GM18499 (cell line): Measurements from ENCODE around the gene STEAP1B.
"Not testable (repeated sequence)": the region's sequence is repeated elsewhere in the genome, so short reads cannot be mapped to it uniquely, and the experiment has no call there.

Experiments used
- ATAC-seq: cut with Tn5 transposase; IDR thresholded peaks from one replicate; pipeline ENCODE4 v1.9.1; 2021; ENCODE audit warnings: moderate number of reproducible peaks; ENCODE audit not compliant: insufficient read depth, unreplicated experiment

Gene STEAP1B

DNA sequence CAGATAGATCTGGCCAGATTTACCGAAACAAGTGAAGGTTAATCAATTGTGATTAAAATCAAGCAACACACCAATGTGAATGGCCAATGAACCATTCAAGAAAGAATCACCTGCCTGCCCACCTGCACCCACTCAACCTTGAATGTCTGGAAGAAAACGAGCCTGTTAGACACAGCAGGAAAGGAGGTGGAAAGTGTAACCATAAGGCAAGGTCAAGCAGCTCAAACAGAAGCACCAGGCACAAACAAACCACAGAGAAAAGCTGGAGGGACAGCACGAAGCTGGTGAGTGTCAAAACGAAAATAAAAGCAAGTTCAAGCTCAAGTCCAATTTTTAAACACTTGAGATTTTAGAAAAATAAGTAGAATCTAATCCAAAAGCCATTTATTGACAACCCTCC, 64.9 kb downstream of the STEAP1B start:
- no peak for ATAC-seq

DNA sequence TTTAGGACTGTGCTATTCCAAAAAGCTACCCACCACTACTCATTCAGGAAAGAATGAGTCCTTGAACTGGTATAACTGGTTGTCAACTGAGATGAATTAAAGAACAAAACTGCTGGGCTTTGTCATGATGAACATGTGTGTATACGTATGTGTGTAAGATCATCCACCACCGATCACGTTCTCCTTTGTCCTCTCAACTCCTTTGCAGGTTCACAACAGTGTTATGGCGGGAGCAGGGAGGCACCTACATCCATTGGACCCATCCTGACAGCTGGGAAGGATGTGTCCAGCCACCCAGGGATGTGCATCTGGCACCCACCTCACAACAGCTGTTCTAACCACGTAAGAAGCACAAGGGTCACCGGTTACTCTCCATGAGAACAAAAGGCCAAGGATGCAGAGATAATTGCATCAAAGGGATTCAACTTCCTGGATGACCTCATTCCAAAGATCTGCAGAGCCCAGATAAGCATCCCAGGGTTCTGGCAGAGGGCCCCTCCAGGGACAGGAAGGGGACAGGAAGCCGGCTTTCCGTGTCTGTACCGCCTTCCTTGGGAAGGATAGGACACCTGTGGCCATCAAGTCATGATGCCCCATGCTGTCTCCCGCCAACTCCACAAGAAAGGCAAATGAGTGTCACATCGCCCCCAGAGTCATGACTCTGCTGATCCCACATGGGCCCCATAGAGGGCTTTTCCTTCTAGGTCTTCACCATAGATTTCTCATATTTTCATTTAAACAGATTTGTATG, 66.1 kb downstream of the STEAP1B start:
- no peak for ATAC-seq

DNA sequence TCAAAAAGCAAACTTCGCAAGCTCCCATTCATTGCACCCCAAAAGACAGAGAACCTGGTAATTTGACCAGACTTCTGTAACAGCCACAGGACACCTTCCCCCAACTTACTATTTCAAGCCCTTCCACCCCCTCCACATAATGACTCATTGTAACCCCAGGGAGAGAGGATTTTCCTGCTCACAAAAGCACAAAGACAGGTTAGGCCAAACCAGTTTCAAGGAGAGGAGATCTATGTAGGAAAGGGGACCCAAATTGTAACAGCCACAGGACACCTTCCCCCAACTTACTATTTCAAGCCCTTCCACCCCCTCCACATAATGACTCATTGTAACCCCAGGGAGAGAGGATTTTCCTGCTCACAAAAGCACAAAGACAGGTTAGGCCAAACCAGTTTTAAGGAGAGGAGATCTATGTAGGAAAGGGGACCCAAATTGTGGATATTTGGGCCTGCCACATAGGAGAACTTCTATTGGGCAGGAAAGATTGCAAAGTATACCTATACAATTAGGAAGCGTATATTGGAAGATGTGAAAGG, 66.8 kb downstream of the STEAP1B start:
- ATAC-seq: not testable (repeated sequence)

DNA sequence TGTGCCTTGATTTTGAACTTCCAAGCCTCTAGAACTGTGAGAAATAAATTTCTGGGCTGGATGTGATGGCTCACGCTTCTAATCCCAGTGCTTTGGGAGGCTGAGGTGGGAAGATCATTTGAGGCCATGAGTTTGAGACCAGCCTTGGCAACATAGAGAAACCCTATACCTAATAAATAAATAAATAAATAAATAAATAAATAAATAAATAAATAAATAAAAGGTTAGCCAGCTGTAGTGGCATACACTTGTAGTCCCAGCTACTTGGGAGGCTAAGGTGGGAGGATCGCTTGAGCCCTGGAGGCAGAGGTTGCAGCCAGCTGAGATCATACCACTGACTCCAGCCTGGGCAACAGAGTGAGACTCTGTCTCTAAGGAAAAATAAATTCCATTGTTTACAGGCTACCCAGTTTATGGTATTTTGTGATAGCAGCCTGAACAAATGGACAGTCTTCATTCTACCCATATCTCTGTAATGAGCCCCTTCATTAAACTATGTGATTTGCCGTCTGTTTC, 67.7 kb downstream of the STEAP1B start:
- no peak for ATAC-seq

DNA sequence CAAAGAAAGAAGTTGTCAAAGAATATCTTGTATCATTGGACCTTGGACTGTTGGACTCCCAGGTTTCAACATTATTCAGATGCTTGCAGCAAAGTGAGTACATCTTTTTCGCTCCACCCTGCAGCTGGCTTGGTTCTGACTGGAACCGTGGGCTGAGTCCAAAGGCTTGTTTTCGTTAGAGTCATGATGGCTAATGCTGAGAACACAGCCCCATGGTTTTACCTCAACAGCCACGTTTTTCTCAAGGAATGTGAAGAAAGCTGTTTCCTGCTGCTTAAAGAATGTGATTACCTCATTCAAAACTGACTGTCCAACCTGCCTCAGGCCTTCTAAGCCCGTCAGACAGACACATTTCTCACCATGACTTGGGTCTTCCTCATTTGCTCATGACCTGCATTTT, 69.5 kb downstream of the STEAP1B start:
- ATAC-seq: no peak

DNA sequence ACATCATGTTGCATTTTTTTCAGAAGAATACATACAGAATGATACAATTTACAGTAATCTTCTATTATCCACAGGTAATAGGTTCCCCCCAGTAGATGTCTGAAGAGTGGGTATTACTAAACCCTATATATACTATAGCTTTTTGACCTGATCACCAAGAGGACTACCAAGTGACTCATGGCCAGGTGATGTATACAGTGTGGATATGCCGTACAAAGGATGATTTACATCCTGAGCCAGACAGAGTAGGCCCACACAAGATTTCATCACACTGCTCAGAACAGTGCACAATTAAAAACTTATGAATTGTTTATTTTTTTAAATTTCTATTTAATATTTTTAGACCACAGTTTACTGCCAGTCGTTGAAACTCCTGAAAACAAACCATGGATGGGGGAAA, 70.6 kb downstream of the STEAP1B start:
- ATAC-seq: no peak

DNA sequence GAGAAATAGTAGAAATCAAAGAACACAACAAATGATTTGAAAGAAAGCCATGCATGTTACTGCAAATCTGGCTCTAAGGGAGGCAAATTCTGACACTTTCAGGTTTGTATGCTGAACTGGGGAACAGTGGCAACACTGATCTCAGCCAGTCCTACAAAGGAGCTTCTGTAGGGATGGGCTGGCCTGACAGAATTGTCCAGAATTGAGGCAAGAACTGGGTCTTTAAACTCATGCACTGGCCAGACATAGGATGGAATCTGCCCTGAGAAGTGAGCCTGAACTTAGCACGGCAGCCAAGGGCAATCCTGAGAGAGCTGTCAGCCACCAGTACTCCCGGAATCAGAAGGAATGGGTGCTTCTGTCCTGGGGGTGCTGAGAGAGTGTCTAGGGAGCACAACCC, 72.1 kb downstream of the STEAP1B start:
- ATAC-seq: no peak

DNA sequence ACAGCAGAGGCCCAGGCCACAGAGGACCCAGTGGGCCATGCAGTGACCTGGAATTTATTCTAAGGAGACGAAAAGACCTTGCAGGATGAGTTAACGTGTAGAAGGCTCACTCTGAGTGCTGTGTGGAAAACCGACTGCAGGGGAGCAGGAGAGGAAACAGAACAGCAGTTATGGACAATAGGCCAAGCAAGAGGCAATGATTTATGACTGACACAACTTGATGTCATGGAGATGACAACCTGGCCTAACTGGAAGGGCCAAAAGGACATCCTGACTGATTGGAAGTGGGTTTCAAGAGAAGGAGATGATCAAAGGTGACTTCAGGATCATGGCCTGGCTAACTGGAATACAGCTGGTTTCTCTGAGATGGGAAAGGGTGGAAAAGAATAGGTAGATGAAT, 72.9 kb downstream of the STEAP1B start:
- ATAC-seq: no peak

DNA sequence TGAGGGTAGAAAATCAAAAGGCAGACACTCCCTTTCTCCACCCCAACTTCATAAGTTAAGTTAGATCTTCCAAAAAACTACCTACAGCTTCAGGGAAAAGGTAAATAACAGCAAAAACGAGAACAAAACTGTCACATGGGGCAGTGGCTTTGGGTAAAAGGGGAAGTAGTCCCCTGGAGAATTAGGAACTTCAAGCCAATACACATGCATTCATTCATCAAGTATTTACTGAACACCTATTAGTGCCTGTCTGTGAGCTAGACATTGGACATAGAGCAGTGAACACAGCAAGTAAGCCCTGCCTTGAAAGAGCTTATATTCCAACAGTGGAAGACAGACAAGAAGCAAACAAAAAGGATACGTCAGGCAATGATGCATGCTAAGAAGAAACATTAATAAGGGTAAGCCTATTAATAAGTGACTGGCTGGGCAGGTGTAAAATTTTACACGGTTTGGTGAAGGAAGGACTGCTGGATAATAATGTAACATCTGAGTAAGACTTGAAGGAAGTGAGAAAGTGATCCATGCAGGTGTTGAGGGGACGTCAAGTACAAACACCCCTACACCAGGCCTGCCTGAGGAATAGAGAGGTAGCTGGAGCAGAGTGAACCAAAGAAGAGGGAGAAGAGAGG, 73.4 kb downstream of the STEAP1B start:
- ATAC-seq: no peak

DNA sequence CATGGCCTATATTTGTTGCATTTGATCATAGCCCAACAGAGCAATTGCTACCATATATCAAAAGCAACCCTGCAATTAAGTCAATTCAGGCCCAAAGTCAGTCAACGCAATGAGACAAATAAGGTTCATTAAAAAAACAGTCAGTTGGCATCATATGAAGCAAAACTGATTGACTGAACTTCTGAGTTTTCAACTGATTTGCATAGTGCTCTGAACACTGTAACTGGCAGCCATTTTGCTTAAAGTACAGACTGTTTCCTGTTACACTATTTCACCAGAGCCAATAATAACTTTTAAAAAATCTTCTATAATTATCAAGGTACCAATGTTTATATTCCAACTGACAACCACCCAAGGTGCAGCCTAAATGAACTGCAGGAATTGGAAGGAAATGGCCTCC, 74.6 kb downstream of the STEAP1B start:
- no peak for ATAC-seq

DNA sequence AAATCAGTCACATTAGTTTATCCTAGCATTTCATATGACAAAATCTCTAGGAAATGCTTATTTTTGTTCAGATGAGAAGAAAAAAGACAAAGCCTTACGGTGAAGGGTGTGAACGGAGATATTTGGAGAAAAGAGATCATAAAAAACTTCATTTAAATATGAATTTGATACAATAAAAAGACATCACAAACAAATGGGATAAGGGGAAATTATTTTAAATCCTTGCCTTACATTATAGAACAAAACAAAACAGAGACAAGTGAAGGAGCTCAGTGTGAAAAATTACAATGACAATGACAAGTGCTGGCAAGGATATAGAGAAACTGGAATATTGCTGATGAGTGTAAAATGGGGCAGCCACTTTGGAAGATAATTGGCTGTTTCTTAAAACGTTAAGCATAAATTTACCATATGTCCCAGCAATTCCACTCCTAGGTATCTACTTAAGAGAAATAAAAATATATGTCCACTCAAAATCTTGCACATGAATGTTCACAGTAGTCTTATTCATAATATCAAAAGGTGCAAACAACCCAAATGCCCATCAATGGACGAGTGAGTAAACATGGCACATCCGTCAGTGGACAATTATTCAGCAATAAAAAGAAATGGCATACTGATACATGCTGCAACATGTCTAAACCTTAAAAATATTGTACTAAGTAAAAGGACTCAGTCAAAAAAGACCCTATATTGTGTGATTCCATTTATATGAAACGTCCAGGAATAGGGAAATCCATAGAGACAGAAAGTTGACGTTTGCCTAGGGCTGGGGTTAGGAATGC, 77.0 kb downstream of the STEAP1B start:
- ATAC-seq: no peak

DNA sequence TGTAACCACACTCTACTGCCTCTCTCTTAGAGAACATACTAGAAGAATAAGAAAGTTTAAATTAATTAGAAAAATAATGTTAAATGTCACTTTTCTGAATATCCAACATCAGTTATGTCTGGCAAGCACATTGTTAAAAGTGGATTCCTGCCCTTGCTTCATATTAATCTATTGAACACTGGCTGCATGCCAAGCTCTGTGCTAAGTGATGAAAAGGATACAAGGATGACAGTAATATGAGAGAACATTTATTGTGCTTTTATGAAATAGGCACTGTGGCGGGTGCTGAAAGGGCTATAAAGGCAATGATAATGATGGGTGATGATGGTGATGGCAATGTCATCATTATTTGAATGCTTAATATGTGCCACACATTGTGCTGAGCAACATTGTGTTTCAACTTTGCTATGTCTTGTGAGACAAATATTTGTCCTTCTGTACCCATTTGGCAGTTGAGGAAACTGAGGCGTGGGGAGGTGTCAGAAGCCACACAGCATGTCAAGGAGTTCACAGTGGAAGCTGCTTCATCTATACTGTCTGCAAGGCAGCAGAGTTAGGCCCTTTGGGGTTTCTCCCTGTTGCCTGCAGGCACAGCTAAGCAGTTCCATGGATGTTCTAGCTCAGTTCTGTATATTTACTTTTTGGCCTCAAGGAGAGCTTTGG, 78.9 kb downstream of the STEAP1B start:
- ATAC-seq: no peak

DNA sequence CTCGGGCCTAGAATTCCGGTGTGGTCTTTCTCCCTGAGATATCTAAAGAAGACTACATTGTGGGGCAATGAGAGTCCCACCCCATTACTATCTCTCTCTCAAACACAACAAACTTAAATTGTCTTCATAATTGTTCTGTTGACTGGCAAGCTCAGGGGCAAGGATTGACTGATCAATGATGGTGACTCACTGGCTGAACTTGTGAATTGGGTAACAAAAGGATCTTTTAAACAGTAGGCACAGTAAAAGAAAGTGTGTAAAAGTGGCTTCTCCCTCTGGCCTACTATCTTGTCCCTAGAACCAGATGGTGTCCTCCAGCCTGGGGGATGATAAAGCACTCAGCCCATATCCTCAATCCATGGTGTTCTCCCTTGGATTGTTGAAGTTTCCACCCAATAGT, 80.0 kb downstream of the STEAP1B start:
- no peak for ATAC-seq

DNA sequence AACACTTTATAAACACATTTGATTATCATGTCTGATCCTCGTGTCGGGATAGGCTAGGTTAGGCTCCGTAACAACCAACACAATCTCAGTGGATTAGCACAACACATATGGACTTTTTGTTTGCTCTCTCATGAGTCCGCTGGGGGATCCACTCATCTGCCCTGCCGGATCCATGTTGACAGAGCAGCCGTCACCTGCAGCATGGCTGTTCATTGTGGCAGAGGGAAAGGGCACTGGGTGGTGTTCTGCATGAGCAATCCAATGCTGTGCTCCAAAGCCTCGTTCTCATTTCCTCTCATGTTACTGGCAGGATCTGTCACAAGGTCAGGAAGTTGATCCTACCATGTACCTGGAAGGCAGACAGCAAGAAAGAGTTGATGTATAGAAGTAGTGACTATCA, 80.5 kb downstream of the STEAP1B start:
- no peak for ATAC-seq

DNA sequence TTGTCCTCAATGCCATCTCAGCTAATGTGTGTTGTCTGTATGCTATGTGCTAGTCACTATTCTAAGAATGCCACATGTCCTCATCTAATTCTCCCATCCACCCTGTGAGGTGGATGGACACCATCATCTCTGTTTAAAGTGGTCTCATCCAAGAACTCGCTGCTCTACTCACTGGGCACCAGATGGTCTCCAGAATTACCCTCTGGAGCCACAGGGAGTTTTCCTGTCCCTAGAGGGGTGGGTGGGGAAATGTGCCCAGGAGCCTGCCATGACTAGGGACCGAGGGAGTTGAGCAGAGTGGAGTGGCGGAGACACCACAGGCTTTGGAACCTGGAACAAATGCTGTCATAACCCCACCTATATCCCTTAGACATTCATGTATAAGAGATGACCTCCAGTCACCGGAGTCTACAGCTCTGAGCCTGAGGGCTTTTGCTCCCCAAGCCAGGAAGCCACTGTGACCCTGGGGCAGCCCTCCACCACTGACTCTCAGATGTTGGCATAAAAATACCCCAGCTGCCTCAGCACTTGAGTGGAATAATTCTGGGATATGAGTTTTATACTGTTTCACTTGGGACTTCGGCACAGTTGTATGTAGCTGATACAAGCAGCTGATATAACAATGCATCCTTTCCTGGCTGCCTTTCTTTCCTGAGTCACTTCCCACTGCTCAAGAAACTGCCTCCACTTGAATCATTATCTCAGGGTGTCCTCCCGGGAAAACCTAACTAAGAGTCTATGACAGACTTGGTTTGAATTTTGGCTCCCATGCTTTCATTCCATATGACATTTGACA, 81.5 kb downstream of the STEAP1B start:
- ATAC-seq: no peak

DNA sequence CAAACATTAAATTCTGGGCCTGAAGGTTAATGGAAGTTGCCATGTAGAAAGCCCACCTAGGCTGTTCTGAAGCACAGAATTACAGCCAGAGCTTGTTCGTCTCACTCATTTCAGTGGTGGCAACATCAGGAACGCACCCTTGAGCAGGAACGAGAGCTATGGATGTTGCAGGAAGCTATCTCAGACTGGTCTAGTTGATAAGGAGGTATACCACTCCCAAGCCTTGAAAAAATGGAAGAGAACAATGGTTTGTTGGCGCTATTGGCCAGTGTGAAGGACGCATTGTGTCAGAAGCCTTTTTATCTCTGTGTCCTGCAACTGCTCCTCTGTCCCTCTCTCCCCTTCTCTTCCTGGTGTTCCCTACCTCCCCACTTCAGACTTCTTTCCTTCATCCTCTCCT, 82.1 kb downstream of the STEAP1B start:
- ATAC-seq: no peak

DNA sequence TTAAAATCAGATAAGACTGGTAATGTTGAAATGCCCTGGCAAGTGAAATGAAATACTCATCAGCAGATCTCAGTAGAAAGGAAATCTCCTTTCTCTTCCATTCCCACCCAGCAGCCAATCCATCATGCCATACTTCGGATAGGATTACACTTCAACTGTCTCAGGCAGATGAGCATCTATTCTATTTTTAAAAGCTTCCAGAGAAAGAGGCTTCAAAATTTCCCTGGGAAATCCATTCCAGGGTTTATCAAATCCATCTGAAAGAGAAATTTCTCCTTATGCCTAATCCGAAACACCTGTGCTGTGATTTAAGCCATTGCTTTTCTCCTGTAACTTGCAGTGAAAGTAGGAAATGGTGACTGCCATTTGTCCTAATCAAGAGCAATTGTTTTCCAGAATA, 82.6 kb downstream of the STEAP1B start:
- no peak for ATAC-seq

DNA sequence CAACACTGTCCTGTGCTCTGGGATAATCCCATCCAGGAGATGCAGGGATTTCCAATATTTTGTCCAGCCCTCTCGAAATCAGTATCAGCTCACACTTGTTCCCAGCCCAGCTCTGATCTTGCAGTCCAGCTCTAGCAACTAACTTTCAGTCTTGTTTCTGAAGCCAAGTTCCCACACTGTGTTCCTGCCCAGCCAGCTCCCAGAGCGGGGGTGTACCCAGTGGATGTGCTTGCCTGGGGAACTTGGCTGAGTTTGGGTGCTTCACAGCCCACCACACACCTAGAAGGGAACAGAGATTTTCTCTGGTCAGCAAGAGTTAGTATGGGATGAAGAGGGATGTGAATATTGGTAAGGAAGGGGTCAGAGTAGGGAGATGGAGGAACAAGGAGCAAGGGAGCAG, 85.6 kb downstream of the STEAP1B start:
- no peak for ATAC-seq

DNA sequence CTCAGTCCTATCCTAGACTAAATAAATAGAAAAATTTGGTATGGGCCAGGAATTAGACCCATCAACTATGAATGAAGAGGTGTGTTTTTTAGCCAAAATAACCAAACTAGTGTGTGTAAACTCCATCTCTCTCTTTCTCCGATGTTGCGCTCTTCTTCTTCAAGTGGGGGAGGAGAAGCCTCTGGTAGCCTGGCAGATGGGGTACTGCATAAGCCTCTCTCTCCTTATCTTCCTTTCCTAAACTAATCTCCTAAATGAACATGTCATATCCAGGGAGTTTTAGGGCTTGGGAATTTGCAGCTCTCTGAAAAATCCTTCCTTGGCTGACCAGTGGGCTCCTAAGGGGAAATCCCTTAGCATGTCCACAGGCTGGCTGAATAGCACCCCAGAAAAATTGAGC, 86.8 kb downstream of the STEAP1B start:
- no peak for ATAC-seq
